GM10847 (cell line): ENCODE results near the gene ATP5ME.

ENCODE experiments used
- POLR2A ChIP-seq: IDR thresholded peaks from 2 replicates; pipeline ENCODE4 v1.6.1; 2011; ENCODE audit not compliant: insufficient read length; ENCODE audit errors: extremely low read depth

The ATP5ME gene

DNA sequence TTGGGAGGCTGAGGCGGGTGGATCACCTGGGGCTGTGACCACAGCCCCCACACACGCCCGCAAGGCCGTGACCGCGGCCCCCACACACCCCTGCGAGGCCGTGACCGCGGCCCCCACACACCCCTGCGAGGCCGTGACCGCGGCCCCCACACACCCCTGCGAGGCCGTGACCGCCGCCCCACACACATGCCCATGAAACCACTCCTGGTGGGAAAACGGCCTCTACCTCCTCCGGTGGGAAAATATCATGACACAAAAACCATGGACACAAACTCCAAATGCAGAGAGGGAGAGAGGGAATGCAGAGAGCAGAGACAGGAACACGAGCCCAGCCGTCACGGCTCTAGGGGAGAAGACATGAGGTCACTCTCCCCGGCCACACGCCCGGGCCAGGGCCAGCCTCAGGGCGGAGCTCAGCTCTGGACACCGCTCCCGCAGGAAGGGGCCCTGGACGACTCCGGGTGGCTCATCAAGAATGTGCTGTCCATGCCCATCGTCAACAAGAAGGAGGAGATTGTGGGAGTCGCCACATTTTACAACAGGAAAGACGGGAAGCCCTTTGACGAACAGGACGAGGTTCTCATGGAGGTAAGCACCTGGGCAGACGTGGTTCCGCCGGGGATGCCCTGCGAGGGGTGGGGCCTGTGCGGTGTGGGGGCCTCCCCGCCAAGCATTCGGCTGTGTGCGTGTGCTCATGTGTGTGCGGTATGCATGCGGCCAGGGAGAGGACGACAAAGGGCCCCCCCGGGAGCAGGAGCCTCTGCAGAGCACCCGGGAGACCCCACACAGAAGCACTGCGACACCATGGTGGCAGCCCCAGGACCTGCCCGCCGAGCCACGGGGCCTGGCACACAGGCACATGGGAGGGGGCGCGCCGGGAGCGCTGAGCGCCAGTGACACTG lies 17.4 kb downstream of the ATP5ME start:
- no peak for TF ChIP-seq POLR2A

DNA sequence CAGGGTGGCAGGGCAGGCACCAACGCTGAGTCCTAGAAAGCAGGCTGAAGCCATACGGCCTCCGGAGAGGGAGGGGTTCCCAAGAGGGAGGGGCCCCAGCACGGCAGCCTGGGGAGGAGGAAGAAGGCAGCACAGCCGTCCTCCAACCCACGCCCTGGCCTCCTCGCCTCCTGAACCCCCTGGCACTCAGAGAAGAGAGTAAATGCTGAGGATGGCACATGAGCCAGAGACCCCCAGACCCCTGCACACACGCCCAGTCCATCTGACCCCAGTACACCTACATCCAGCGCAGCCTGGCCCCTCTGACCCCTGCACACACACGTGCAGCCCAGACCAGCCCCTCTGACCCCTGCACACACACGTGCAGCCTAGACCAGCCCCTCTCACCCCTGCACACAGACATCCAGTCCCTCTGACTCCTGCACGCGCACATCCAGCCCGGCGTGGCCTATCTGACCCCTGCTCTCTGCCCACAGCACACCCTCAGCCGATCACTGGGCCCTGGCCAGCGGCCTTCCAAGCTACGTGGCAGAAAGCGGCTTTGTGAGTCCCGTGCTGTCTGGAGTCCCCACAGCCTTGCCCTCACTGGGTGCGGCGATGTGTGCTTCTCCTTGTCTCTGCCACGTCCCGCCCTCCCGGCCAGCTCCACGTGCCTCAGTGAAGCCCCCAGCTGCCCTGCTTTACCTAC lies 18.5 kb downstream of the ATP5ME start:
- no peak for TF ChIP-seq POLR2A

DNA sequence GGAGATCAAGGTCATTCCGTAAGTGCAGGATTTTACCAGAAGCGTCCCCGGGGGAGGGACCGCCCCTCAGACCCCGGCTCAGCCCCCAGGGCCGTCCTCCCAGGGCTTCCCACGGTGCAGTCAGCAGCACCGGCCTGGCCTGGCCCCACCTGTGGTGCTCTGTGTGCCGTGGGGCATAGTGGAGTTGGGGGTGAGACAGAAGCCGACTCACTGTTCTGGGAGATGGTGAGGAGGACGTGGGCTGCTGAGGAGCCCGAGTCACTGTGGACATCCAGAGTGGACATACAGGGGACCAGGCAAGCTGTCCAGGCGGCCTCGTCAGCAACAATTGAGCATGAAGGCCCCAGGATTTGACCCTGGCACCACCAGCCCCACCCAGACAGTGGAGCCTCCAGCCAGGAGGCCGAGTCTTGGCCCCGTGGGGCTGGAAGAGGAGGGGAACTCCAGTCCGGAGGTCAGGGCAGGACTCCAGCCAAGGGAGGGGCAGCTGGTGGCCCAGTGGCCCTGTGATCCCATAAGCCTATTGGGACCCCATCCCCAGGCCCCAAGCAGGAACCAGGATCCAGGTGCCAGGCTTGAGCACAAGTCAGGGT lies 19.1 kb downstream of the ATP5ME start:
- TF ChIP-seq POLR2A = no peak

DNA sequence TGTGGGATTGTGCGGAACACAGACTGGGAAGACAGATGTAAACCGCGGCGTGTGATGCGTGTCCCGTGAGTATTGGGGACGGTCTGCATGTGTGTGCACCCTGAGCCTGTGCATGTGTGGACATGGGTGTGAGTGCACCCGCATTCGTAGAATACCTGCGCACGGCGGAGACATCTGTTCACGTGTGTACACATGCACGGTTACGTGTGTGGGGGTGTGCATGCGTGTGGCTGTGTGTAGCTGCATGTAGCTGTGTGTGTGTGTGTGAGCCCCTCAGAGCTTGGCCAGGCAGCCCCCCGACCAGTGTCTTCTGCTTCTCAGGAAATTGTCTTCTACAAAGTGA lies 19.6 kb downstream of the ATP5ME start:
- no peak for TF ChIP-seq POLR2A

DNA sequence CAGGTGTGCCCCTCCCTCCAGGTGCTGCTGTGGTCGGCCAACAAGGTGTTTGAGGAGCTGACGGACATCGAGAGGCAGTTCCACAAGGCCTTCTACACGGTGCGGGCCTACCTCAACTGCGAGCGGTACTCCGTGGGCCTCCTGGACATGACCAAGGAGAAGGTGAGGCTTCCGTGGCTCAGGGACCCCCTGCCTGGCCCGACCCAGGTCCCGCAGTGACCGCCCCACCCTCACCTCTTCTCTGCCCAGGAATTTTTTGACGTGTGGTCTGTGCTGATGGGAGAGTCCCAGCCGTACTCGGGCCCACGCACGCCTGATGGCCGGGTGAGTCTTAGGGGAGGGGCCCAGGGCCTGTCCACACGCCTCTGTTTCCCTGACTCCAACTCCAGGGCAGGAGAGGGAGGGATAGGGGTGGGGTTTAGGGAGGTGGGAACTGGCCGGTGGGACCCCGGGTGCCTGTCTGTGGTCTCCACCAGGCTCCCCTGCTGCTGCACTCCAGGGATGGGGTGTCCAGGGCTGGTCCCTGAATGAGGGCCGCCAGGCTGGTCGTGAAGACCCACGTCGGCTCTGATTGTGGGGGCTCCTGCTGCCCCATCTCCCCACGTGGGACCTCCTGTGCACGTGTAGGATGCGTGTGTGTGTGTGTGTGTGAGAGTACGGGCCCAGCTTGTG lies 20.1 kb downstream of the ATP5ME start:
- TF ChIP-seq POLR2A = no peak

DNA sequence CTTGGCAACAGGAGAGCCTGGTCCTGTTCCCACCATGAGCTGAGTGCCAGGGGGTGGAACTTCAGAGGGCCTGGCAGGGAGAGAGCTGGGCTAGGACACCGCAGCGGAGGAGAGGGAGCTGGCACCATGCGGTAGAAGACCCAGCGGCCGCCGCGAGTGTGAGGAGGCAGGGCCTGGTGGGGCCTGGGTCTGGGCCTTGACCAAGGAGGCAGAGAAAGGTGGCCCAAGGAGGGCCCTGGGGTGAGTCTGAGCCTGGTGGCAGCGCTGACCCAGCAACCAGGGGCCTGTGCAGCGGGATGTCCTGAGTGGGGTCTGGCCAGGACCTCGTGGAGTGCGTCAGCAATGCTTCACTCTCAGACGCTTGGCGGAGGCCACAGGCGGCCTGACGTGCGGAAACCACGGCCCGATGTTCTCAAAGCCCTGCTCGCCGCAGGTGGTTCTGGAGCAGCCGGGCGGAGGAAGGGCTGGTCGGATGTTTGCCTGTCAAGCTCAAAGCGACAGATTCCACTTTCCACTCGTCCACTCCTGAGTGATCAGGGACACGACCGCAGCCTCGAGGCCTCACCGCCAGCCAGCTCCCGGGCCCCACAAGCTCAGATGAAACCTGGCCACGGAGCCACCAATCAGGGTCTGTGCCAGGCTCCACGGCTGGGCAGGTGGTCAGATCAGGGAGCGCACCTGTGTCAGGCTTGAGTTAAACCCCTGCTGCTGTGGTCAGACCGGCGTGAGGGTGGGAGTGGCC lies 20.8 kb downstream of the ATP5ME start:
- no peak for TF ChIP-seq POLR2A

DNA sequence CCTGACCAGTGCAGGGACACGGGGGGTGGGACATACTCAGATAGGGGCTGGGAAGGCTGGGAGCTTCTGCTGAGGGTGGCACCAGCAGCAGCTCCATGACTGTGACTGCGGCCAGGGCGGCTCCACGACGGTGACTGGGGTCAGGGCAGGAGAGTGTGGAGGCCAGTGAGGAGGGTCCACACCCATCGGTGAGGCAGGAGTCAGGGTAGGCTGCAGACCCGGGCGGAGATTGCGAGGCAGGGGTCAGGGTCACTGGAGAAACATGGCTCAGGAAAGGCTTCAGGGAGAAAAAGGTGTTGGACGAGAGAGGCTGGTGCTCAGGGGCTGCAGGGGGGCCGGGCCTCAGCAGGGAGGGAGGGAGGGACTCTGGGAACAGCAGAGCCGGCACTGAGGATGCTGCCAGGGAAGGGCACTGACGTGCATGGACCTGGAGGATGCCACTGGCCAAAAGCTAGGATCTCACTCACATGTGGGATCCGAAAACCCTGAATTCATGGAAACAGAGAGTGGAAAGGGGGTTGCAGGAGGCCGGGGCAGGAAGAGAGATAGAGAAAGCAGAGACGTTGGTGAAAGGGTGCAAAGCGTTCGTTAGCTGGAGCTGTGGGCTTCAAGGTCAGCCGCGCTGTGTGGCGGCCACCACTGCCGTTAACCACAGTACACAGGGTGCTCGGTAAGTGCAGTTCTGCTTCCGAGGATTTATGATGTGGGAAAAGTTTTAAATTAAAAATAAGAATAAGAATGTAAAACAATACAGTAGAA lies 22.0 kb downstream of the ATP5ME start:
- no peak for TF ChIP-seq POLR2A

DNA sequence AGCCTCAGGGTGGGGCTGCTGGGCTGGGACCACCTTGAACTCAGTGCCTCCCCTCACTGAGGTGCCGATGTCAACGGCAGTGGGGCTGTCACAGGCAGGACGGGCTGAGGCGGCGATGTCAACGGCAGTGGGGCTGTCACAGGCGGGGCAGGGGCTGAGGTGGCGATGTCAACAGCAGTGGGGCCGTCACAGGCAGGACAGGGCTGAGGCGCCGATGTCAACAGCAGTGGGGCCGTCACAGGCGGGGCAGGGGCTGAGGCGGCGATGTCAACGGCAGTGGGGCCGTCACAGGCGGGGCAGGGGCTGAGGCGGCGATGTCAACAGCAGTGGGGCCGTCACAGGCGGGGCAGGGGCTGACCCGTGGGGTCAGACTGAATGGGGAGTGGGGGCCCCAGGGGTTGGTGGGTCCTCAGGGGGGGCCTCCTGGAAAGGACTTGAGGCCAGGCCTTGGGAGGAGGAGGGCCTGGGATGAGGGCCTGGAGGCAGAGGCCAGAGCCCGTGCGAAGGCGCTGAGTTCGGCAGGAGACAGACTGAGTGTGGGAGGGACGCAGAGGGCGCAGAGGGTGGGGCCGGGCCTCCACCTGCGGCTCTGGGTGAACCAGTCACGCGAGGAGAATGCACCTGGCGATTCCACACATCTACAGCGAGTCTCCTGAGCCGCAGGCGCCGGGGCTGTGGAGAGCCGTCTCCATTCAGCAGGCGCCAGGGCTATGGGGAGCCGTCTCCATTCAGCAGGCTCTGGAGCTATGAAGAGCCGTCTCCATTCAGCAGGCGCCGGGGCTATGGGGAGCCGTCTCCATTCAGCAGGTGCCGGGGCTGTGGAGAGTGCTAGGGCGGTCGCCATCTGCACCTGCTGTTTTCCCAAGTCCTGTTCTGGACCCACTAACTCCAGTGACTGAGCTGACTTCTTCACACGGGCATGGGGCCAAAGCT lies 22.9 kb downstream of the ATP5ME start:
- TF ChIP-seq POLR2A = no peak

DNA sequence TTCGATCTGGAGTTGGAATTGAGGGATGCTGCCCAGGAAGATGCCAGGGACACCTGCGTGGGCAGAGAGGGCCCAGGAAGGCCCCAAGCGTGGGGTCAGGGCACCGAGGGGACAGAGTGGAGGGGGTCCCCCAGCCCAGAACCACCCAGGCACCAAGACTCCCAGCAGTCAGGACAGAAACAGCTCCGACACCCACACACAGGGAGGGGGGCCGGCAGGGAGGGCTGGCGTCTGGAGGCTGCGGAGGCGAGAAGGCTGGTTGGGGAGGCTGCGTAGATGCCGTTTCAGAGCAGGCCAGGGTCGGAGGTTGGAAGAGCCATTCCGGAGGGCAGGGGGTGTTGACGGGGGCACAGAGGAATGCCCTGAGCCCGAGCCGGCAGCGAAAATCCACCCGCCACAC lies 23.6 kb downstream of the ATP5ME start:
- TF ChIP-seq POLR2A = no peak

DNA sequence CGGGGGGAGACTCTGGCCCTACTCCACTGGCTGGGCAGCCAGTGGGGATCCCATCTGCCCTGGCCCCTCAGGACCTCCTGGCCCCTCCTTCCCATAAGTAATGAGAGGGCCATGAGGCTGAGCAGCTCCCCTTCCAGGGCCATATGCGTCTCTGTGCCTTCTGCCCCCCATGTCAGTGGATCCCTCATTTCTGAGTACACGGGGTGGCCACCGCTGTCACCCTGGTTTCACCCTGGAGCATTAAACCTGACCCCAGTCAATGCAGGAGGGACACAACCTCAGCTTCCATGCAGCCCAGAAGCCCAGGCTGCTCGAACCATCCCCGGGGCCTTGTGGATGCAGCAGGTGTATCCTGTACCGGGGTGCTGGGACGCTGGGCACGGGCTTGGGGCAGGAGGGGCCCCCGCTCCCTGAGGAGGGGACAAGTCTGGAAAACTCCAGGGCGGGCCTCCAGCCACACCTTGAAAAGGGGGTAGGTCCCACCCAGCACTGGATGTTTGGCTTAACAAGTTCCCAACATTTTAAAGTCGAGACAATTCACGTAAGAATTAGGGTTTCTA lies 24.2 kb downstream of the ATP5ME start:
- TF ChIP-seq POLR2A = no peak

DNA sequence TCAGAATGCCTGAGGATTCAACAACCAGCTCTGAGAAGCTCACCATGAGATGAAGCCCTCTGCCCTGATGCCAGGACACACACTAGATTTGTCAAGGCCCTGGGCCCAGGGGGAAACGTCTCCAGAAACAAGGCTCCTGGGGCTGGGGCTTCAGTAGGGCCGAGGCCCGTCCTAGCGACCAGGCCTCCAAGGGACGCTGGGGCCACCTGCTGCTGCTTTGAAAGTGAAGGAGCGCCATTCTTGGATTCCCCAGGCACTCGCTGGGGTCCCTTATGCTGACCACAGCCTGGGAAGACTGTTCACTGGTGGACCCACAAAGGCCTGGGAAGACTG lies 24.8 kb downstream of the ATP5ME start:
- no peak for TF ChIP-seq POLR2A

DNA sequence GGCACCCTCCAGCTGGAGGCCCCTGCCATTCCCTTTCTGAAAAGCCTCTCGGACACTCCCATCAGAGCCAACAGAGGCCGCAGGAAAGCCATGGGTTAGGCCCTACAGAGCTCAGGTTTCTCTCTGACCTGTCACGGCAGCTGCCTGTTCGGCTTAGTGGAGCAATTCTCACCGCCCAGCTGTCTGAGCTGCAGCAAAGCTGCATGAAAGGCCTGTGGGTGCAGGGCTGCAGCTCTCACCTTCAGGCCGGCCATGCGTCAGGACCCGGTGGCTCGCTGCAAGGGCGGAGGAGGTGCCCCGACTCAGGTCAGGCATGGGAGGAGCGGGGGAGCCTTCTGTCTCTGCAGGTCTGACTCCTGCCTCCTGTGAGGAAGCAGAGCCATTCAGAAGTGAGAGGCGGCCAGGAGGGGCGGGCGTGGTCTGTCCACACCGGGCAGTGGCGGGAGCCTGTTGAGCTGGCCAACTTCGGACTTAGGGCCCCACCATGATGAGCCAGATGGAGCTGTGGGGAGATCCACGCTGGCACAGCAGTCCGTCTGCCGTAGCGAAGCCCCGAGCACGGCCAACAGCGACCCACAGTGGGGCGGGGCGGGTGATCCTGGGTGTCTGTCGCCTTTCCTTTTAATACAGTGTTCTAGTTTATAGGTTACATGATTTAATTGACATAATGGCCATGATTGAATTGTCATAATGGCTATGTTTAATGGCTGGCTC lies 25.3 kb downstream of the ATP5ME start:
- no peak for TF ChIP-seq POLR2A
